Colonic mucosa (tissue), 4 donors: ENCODE measurements around the gene MECP2. TPM values are rescaled to one million over a fixed set of nuclear protein-coding genes. Genes with fewer than 3 reads are reported as not detected.

Experiments used
- DNase-seq: peaks from one replicate; pipeline ENCODE4 v3.0.0-alpha.2; 2020
- H3K27ac ChIP-seq: fragments of 200-600 bp; one replicate; pipeline ENCODE4 v1.8.0; 2021
- H3K27me3 ChIP-seq: fragments of 200-600 bp; one replicate; pipeline ENCODE4 v1.8.0; 2021
- H3K36me3 ChIP-seq: fragments of 200-600 bp; one replicate; pipeline ENCODE4 v1.8.0; 2021
- H3K4me1 ChIP-seq: fragments of 200-600 bp; one replicate; pipeline ENCODE4 v1.8.0; 2021; ENCODE audit warnings: mild to moderate bottlenecking
- H3K4me3 ChIP-seq: fragments of 200-600 bp; one replicate; pipeline ENCODE4 v1.8.0; 2021
- H3K9ac ChIP-seq, 2 donors: one replicate each; pipeline ENCODE4 v1.7.0; 2013; ENCODE audit warnings: control low read depth in 2 of 2, low read depth in 2 of 2, low read length in 2 of 2
- H3K9me3 ChIP-seq: fragments of 200-600 bp; one replicate; pipeline ENCODE4 v1.8.0; 2021
- CTCF ChIP-seq: fragments of 200-600 bp; IDR thresholded peaks from one replicate; pipeline ENCODE4 v1.8.0; 2022; ENCODE audit warnings: antibody characterized with exemption, mild to moderate bottlenecking
- intact Hi-C: fragments of 100-400 bp; cut with DNase I; formaldehyde crosslinking; loops from one replicate; pipeline ENCODE4 v1.14.1; 2022
- total RNA-seq, 2 donors: library from RNA; stranded (reverse); fragmentation: NEBNext Ultra II Directional in 1 of 2; extraction: Animal tissue kit (Norgen Biotek cat#: 25700) in 1 of 2; gene quantifications; one replicate each; pipeline ENCODE4 v1.2.1, GENCODE V29; 2021
- donor health status: healthy.
- donor health status: DM: no; HTN: no; CAD: no.
- donor health status: DM: no; HTN: no; CAD: no.

The MECP2 gene
- total RNA-seq, 2 donors from 2014 or later: 28.3 to 29.7 TPM

- H3K9ac ChIP-seq: no peak overlapping the region
- no peaks in the 10 kb centered on the region for H3K36me3 ChIP-seq
These were observed 57.2 kb downstream of the MECP2 start for GRCh38 chrX:154040307-154040756.

GRCh38 chrX:154039577-154039976, 57.9 kb downstream of the MECP2 start:
- no peak for TF ChIP-seq CTCF
- intact Hi-C loops: no loop called here
- no peaks in the 10 kb centered on the region for H3K27me3 ChIP-seq
- H3K4me3 ChIP-seq: no peak overlapping the region
- H3K27ac ChIP-seq: no peak overlapping the region
- no peaks in the 10 kb centered on the region for H3K9me3 ChIP-seq
- H3K4me1 ChIP-seq: no peaks in the 10 kb centered on the region
- DNase-seq: no peak
- no peak overlapping the region for H3K9ac ChIP-seq
- no peaks in the 10 kb centered on the region for H3K36me3 ChIP-seq

More at GRCh38 chrX:154040307-154040756, 57.2 kb downstream of the MECP2 start:
- H3K4me1 ChIP-seq: no peaks in the 10 kb centered on the region
- no peaks in the 10 kb centered on the region for H3K27me3 ChIP-seq
- no peak for TF ChIP-seq CTCF
- H3K27ac ChIP-seq: no peak overlapping the region
- no peak overlapping the region for H3K4me3 ChIP-seq
- intact Hi-C loops: no loop called here
- DNase-seq: no peak
- no peaks in the 10 kb centered on the region for H3K9me3 ChIP-seq

GRCh38 chrX:154038656-154039055, 58.9 kb downstream of the MECP2 start:
- Histone ChIP-seq H3K9ac (no peak overlapping the region), H3K36me3 (no peaks in the 10 kb centered on the region), H3K4me3 (no peak overlapping the region), H3K27me3 (no peaks in the 10 kb centered on the region), H3K9me3 (no peaks in the 10 kb centered on the region), H3K4me1 (no peaks in the 10 kb centered on the region), H3K27ac (no peak overlapping the region)
- DNase-seq: no peak
- no peak for TF ChIP-seq CTCF
- intact Hi-C loops: no loop called here

GRCh38 chrX:154037754-154038153, 59.8 kb downstream of the MECP2 start:
- H3K27ac ChIP-seq: no peak overlapping the region
- intact Hi-C loops: no loop called here
- no peak overlapping the region for H3K4me3 ChIP-seq
- no peaks in the 10 kb centered on the region for H3K36me3 ChIP-seq
- no peaks in the 10 kb centered on the region for H3K9me3 ChIP-seq
- TF ChIP-seq CTCF: no peak
- H3K4me1 ChIP-seq: no peaks in the 10 kb centered on the region
- DNase-seq: no peak
- H3K9ac ChIP-seq: no peak overlapping the region
- H3K27me3 ChIP-seq: no peaks in the 10 kb centered on the region

GRCh38 chrX:154036513-154036912, 61.0 kb downstream of the MECP2 start:
- intact Hi-C loops: no loop called here
- Histone ChIP-seq H3K4me3 (no peak overlapping the region), H3K4me1 (no peaks in the 10 kb centered on the region), H3K27me3 (no peaks in the 10 kb centered on the region), H3K36me3 (no peaks in the 10 kb centered on the region), H3K9me3 (no peaks in the 10 kb centered on the region), H3K9ac (no peak overlapping the region), H3K27ac (no peak overlapping the region)
- TF ChIP-seq CTCF: no peak
- DNase-seq: no peak

- Histone ChIP-seq H3K27me3 (no peaks in the 10 kb centered on the region), H3K4me3 (no peak overlapping the region), H3K27ac (no peak overlapping the region), H3K9ac (no peak overlapping the region), H3K4me1 (no peaks in the 10 kb centered on the region), H3K9me3 (no peaks in the 10 kb centered on the region), H3K36me3 (no peaks in the 10 kb centered on the region)
- TF ChIP-seq CTCF: no peak
- intact Hi-C loops: no loop called here
- DNase-seq: no peak
These were observed 63.7 kb downstream of the MECP2 start for GRCh38 chrX:154033848-154034247.
